Measurements from ENCODE around the gene NUDT19. TPM values are rescaled to one million over a fixed set of nuclear protein-coding genes. Genes with fewer than 3 reads are reported as not detected.

The NUDT19 gene
- total RNA-seq, 1 donor from 2014 or later: 17.3 TPM

Other genes starting within 250 kb of the NUDT19 start
- 104 and 114 TPM in 2 replicates for gene PDCD5, start 110.6 kb upstream of the NUDT19 start, total RNA-seq
- 35.6 and 37.3 TPM in 2 replicates for gene ANKRD27, start 16.6 kb upstream of the NUDT19 start, total RNA-seq
- gene RGS9BP, start 16.0 kb upstream of the NUDT19 start, total RNA-seq: 0.18 and 0.41 TPM in 2 replicates
- gene TDRD12, start 27.9 kb downstream of the NUDT19 start, total RNA-seq: 0.07 and 0.16 TPM in 2 replicates
- gene SLC7A9, start 177.9 kb downstream of the NUDT19 start, total RNA-seq: 0.20 and 0.55 TPM in 2 replicates

All from T-helper 2 cell treated with Interferon-gamma antibody and Interleukin-4, amounts not matched to agents 100 ng/mL and 5 ng/mL, for 36 hours (primary cell).